Erythroblast (primary cell): ENCODE measurements around the gene DNAJC21.

Experiments used
- GATA1 ChIP-seq: IDR thresholded peaks from 2 replicates; pipeline ENCODE4 v1.6.1; 2011; ENCODE audit warnings: low read depth, mild to moderate bottlenecking, control low read depth, low read length, moderate library complexity
- POLR2A ChIP-seq: IDR thresholded peaks from 2 replicates; pipeline ENCODE4 v1.6.1; 2011; ENCODE audit warnings: mild to moderate bottlenecking, low read length

- no peak for TF ChIP-seq POLR2A
- TF ChIP-seq GATA1, result no peak
These were observed 4.9 kb upstream of the DNAJC21 start for GRCh38 chr5:34924462-34924765.
